Effector memory CD8-positive, alpha-beta T cell (primary cell): Measurements from ENCODE around the gene SH3RF3.

Experiments
- ATAC-seq: fragments of 150-1000 bp; cut with Tn5 transposase; replicated peaks from 2 replicates; pipeline ENCODE4 v1.10.0; 2021; ENCODE audit warnings: mild to moderate bottlenecking, moderate library complexity
- DNase-seq, 3 experiments: peaks; one replicate each; pipeline ENCODE4 v3.0.0; 2021
- H3K27ac Mint-ChIP-seq, 2 donors: one replicate each; pipeline ENCODE4 v1.8.0; 2022; ENCODE audit warnings: mild to moderate bottlenecking in 2 of 2, mixed read lengths in 2 of 2, moderate library complexity in 2 of 2
- H3K27me3 Mint-ChIP-seq, 2 donors: one replicate each; pipeline ENCODE4 v1.8.0; 2022; ENCODE audit warnings: mixed read lengths in 2 of 2
- H3K36me3 Mint-ChIP-seq: one replicate; pipeline ENCODE4 v1.8.0; 2022; ENCODE audit warnings: mild to moderate bottlenecking, moderate library complexity, mixed read lengths; ENCODE audit not compliant: insufficient read depth
- H3K4me1 Mint-ChIP-seq, 2 donors: one replicate each; pipeline ENCODE4 v1.8.0; 2022; ENCODE audit warnings: low read depth in 2 of 2, mixed read lengths in 2 of 2
- H3K4me3 Mint-ChIP-seq, 2 donors: one replicate each; pipeline ENCODE4 v1.8.0; 2022; ENCODE audit warnings: mild to moderate bottlenecking in 2 of 2, mixed read lengths in 2 of 2, moderate library complexity in 2 of 2
- H3K9me3 Mint-ChIP-seq, 2 donors: one replicate each; pipeline ENCODE4 v1.8.0; 2022; ENCODE audit warnings: mixed read lengths in 2 of 2

SH3RF3 gene

DNA sequence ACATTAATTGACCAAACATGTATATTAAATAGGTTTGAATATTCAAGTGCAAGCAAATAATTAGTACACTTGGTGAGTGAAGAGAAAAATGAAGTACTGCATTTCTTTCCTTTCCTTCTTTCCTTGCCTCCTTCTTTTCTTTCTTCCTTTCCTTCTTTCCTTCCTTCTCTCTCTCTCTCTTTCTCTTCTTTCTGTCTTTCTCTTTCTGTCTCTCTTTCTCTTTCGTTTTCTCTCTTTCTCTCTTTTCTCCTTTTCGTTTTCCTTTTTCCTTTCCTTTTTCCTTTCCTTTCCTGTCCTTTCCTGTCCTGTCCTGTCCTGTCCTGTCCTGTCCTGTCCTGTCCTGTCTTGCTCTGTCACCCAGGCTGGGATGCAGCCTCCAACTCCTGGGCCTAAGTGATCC lies 119.6 kb downstream of the SH3RF3 start:
- peaks cover 0 to 5% of the 10 kb centered on the region in 2 donors for H3K27me3 Mint-ChIP-seq
- no peaks in the 10 kb centered on the region for H3K9me3 Mint-ChIP-seq
- H3K27ac Mint-ChIP-seq, result no peak overlapping the region
- no peak overlapping the region for H3K4me3 Mint-ChIP-seq
- peaks cover 0 to 4% of the 10 kb centered on the region in 2 donors for H3K4me1 Mint-ChIP-seq
- no peak for ATAC-seq
- DNase-seq, result no peak
- no peaks in the 10 kb centered on the region for H3K36me3 Mint-ChIP-seq

- peaks cover 27% of the 10 kb centered on the region in 2 donors for H3K27me3 Mint-ChIP-seq
- ATAC-seq (no peak), DNase-seq (no peak)
- H3K27ac Mint-ChIP-seq, result no peak overlapping the region
- no peaks in the 10 kb centered on the region for H3K36me3 Mint-ChIP-seq
- H3K4me3 Mint-ChIP-seq, result no peak overlapping the region
- no peaks in the 10 kb centered on the region for H3K9me3 Mint-ChIP-seq
- no peaks in the 10 kb centered on the region for H3K4me1 Mint-ChIP-seq
Observed at GRCh38 chr2:109253217-109253616, 124.2 kb downstream of the SH3RF3 start.

- Mint-ChIP-seq H3K27me3 (peaks cover 27 to 39% of the 10 kb centered on the region in 2 donors), H3K9me3 (no peaks in the 10 kb centered on the region), H3K4me1 (no peaks in the 10 kb centered on the region), H3K36me3 (no peaks in the 10 kb centered on the region), H3K4me3 (no peak overlapping the region), H3K27ac (no peak overlapping the region)
- ATAC-seq (no peak), DNase-seq (no peak)
Observed at GRCh38 chr2:109254174-109254904, 125.3 kb downstream of the SH3RF3 start.

DNA sequence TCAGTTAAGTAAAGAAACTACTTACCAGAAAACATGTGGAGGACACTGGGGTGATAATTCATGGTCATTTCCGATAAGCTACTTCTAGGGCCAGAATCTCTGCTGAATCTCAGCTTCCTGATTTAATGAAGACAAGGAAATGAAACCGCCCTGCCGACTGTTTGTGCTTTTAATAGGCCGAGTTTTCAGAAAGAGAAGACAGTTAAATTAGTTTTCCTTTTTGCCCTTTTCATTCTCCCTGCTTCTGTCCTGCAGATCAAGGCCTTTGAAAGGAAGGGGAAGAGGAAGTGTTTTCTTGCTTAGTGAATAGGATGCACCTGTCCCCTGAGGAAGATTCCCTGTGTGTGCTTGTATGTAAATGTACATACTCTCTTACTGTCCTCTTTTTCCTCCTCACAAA lies 126.6 kb downstream of the SH3RF3 start:
- Mint-ChIP-seq H3K36me3 (no peaks in the 10 kb centered on the region), H3K27me3 (peaks cover 27 to 51% of the 10 kb centered on the region in 2 donors), H3K4me3 (no peak overlapping the region), H3K4me1 (no peaks in the 10 kb centered on the region), H3K9me3 (no peaks in the 10 kb centered on the region), H3K27ac (no peak overlapping the region)
- ATAC-seq (no peak), DNase-seq (no peak)

DNA sequence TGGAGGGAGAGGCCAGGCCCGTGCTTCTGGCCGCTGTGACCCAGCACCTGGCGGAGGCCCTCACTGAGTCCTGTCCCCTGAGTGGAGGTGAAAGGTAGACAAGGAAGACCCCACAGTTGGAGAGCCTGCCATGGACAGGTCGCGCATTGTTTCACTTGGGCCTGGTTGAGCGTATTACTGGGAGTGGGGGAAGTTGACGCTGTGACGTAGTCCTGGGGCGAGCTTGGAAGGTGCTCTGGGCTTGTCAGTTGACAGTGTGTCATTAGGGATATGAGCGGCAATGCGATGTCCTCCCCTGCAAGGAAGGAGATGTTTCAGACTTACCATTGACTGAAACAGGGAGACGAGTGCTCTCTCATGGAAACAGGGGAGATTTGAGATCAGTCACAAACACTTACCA lies 127.1 kb downstream of the SH3RF3 start:
- no peaks in the 10 kb centered on the region for H3K36me3 Mint-ChIP-seq
- H3K27ac Mint-ChIP-seq, result no peak overlapping the region
- H3K9me3 Mint-ChIP-seq, result no peaks in the 10 kb centered on the region
- peaks cover 27 to 53% of the 10 kb centered on the region in 2 donors for H3K27me3 Mint-ChIP-seq
- DNase-seq (no peak), ATAC-seq (no peak)
- no peak overlapping the region for H3K4me3 Mint-ChIP-seq
- no peaks in the 10 kb centered on the region for H3K4me1 Mint-ChIP-seq

DNA sequence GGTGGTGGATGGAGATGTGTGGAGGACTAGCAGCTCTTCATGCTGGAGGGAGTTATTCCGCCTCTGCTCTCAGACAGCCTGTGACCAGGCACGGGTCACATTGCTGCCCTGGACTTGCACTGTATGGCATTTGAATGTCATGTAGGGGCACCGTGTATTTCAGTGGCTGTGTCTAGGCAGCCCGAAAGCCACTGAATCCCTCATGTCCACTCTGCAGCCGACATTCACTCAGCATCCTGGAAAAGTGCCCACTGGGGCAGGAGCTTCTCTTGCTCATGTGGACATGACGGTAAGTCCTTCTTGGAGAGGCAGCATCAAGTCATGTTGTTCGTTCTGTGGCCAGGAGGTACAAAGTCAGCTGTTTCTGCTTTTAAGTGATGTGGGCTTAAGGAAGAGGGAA lies 127.9 kb downstream of the SH3RF3 start:
- Mint-ChIP-seq H3K9me3 (no peaks in the 10 kb centered on the region), H3K36me3 (no peaks in the 10 kb centered on the region), H3K27ac (no peak overlapping the region), H3K4me1 (no peaks in the 10 kb centered on the region), H3K4me3 (no peak overlapping the region), H3K27me3 (peaks cover 27 to 53% of the 10 kb centered on the region in 2 donors)
- DNase-seq (no peak), ATAC-seq (no peak)

DNA sequence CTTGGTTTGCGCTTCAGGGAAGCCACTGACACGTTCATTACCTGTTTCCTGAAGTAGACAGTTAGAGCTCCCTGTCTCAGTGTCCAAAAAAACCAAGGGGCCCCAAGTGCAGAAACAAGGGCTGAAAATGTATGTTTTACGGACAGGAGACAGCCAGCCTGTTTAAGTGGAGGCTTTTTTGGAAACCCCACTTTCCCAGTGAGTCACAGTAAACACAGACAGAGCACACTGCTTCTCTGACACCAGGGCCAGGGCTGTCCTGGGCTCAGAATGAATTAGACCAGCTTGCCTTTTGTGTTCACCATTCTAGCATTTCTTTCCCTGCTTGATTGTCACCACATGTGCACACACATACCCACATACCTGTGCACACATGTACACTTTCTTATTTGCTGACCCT lies 128.6 kb downstream of the SH3RF3 start:
- no peak overlapping the region for H3K4me3 Mint-ChIP-seq
- no peak for DNase-seq
- no peaks in the 10 kb centered on the region for H3K9me3 Mint-ChIP-seq
- ATAC-seq, result no peak
- peaks cover 27 to 53% of the 10 kb centered on the region in 2 donors for H3K27me3 Mint-ChIP-seq
- H3K27ac Mint-ChIP-seq, result no peak overlapping the region
- no peaks in the 10 kb centered on the region for H3K4me1 Mint-ChIP-seq
- no peaks in the 10 kb centered on the region for H3K36me3 Mint-ChIP-seq

- H3K27ac Mint-ChIP-seq, result no peak overlapping the region
- DNase-seq, result no peak
- H3K27me3 Mint-ChIP-seq, result peaks cover 27 to 53% of the 10 kb centered on the region in 2 donors
- no peaks in the 10 kb centered on the region for H3K4me1 Mint-ChIP-seq
- no peak for ATAC-seq
- H3K9me3 Mint-ChIP-seq, result no peaks in the 10 kb centered on the region
- no peaks in the 10 kb centered on the region for H3K36me3 Mint-ChIP-seq
- peak overlapping the region in 1 of 2 donors; percentile 14 for H3K4me3 Mint-ChIP-seq
Observed at GRCh38 chr2:109258376-109258775, 129.4 kb downstream of the SH3RF3 start.

- no peak for DNase-seq
- no peaks in the 10 kb centered on the region for H3K36me3 Mint-ChIP-seq
- no peak overlapping the region for H3K4me3 Mint-ChIP-seq
- ATAC-seq, result no peak
- no peaks in the 10 kb centered on the region for H3K4me1 Mint-ChIP-seq
- peaks cover 27 to 53% of the 10 kb centered on the region in 2 donors for H3K27me3 Mint-ChIP-seq
- H3K9me3 Mint-ChIP-seq, result no peaks in the 10 kb centered on the region
- no peak overlapping the region for H3K27ac Mint-ChIP-seq
Observed at GRCh38 chr2:109258905-109259540, 130.0 kb downstream of the SH3RF3 start.

DNA sequence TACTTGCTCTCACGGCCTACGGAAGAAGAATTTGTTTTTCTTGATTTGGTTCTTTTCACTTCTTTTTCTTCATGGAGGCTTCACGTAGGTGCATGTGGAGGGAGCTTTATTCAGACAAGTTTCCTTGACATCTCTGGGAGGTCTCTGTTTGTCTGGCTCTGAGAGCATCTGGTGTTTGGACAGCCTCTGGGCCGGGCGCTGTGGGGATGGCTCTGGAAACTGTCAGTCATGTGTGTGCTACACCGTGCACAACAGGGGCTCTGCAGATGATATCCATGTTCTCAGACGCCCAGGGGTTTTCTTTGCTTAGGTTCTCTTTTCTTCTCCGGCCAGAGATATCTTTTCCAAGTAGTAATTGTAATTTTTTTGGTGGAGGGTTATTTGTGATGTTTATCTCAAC lies 130.7 kb downstream of the SH3RF3 start:
- Mint-ChIP-seq H3K36me3 (no peaks in the 10 kb centered on the region), H3K27ac (no peak overlapping the region), H3K9me3 (no peaks in the 10 kb centered on the region), H3K4me1 (no peaks in the 10 kb centered on the region), H3K4me3 (no peak overlapping the region), H3K27me3 (peaks cover 25 to 59% of the 10 kb centered on the region in 2 donors)
- ATAC-seq (no peak), DNase-seq (no peak)

GRCh38 chr2:109260116-109260855 lies 131.3 kb downstream of the SH3RF3 start:
- Mint-ChIP-seq H3K27me3 (peaks cover 23 to 65% of the 10 kb centered on the region in 2 donors), H3K4me3 (no peak overlapping the region), H3K27ac (no peak overlapping the region), H3K4me1 (no peaks in the 10 kb centered on the region), H3K9me3 (no peaks in the 10 kb centered on the region), H3K36me3 (no peaks in the 10 kb centered on the region)
- ATAC-seq (no peak), DNase-seq (no peak)

DNA sequence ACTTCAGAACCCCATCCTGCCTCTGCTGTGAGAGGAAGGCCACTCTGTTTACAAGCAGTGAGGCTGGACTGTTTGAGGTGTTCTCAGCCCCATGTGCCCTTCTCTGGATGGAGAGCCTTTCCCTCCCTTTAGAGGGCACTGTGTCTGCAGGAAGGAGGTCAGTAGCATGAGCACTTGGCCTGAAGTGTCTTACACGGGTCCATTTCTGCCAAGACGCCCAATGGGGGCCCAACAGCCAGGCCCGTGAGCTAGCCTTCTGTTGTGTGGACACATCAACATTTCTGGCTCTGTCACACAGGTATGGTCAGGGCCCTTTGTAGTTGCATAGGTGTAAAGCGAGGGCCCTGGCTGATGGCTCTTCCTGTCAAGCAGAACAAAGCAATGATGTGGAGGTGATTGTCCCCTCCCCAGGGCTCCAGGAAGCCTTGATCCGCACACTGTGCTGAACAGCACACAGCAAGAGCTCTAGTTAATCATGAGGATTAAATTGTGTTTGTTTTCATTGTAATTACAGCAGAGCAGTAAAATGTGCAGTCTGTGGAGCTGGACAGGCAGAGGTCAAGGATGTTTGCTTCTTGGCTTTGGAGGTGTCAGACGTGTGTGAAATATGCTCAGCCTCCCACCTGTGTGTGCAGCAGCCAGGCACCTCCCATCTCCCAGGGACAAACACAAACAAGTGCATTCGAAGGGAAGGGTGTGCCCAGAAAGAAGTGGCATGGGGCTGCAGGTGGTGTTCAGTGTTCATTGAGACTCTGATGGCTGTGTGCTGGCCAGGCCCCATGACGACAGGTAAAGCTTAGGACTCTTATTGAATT lies 132.1 kb downstream of the SH3RF3 start:
- Mint-ChIP-seq H3K4me1 (no peaks in the 10 kb centered on the region), H3K9me3 (no peaks in the 10 kb centered on the region), H3K4me3 (no peak overlapping the region), H3K36me3 (no peaks in the 10 kb centered on the region), H3K27me3 (peaks cover 15 to 64% of the 10 kb centered on the region in 2 donors), H3K27ac (no peak overlapping the region)
- no peak for DNase-seq
- no peak for ATAC-seq

GRCh38 chr2:109261906-109262631 lies 133.1 kb downstream of the SH3RF3 start:
- Mint-ChIP-seq H3K4me1 (no peaks in the 10 kb centered on the region), H3K36me3 (no peaks in the 10 kb centered on the region), H3K9me3 (no peaks in the 10 kb centered on the region), H3K27ac (no peak overlapping the region), H3K27me3 (peaks cover 6 to 59% of the 10 kb centered on the region in 2 donors), H3K4me3 (no peak overlapping the region)
- DNase-seq (no peak), ATAC-seq (no peak)
